ENCODE measurements around the gene C1QTNF7. TPM values are rescaled to one million over a fixed set of nuclear protein-coding genes. Genes with fewer than 3 reads are reported as not detected.

The C1QTNF7 gene
- total RNA-seq (2014; rRNA removed) (not detected in 2 replicates), Bru-seq, nascent RNA (percentile 1 among the genes with signal in this experiment), BruChase-seq, experiment 1, labeled RNA remaining after a 6-hour chase (percentile 1 among the genes with signal in this experiment), BruChase-seq, experiment 2, labeled RNA remaining after a 2-hour chase (percentile 1 among the genes with signal in this experiment)
- long read RNA-seq = 0 reads

GRCh38 chr4:15427701-15428100 is at the start of gene C1QTNF7:
Gene C1QTNF7 (plus strand): TSS chr4:15428033. CDS start chr4:15435744, 7,711 bp downstream.
- no peaks in the 10 kb centered on the region for H4K20me1 ChIP-seq (ENCODE audit: low read length)
- 0 out of 2 replicates have a peak, but pooled peaks cover 4% of the 10 kb centered on the region for H3K27me3 ChIP-seq (ENCODE audit: low read length)
- H3K4me1 ChIP-seq (ENCODE audit: insufficient read depth, low read length) = no peaks in the 10 kb centered on the region
- H3K4me3 ChIP-seq (ENCODE audit: low read length) = no peak within 1 kb of the TSS
- POLR2A ChIA-PET (ENCODE audit: unreplicated experiment) = no interaction called here
- no peak within 1 kb of the TSS for H3K9ac ChIP-seq (ENCODE audit: low read length)
- no TSS peak for BruUV-seq (replicated peaks)
- H3K36me3 ChIP-seq (ENCODE audit: low read depth, low read length) = no peaks in the 10 kb centered on the region
- no peaks in the 10 kb centered on the region for H3K9me2 ChIP-seq (replicated peaks; ENCODE audit: low read length)
- no peak within 1 kb of the TSS for H3K4me2 ChIP-seq (ENCODE audit: low read length)
- H3K9me3 ChIP-seq (ENCODE audit: low read length) = no peaks in the 10 kb centered on the region
- CTCF ChIA-PET = no interaction called here
- intact Hi-C loops (cut with micrococcal nuclease) = no loop called here
- no peak for ATAC-seq
- H3K27ac ChIP-seq (ENCODE audit: low read length) = no peak within 1 kb of the TSS
- no peak within 1 kb of the TSS for H2AFZ ChIP-seq (ENCODE audit: low read length)
- no peak for DNase-seq
- TF ChIP-seq EZH2 (IDR thresholded peaks at IDR 0.05; ENCODE audit: low read length, unreplicated experiment) = no peak
- TF ChIP-seq EZH2phosphoT487 (IDR thresholded peaks at IDR 0.05; ENCODE audit: borderline replicate concordance, low read length) = no peak
- TF ChIP-seq CTCF (conservative IDR thresholded peaks at IDR 0.05; ENCODE audit: low read depth, low read length) = no peak
- H3K79me2 ChIP-seq (ENCODE audit: low read length) = no peaks in the 10 kb centered on the region
- no peaks in the 10 kb centered on the region for H3F3A ChIP-seq (ENCODE audit: low read length, unreplicated experiment)

- no peak for TF ChIP-seq EZH2phosphoT487 (IDR thresholded peaks at IDR 0.05; ENCODE audit: borderline replicate concordance, low read length)
- no peak for TF ChIP-seq EZH2 (IDR thresholded peaks at IDR 0.05; ENCODE audit: low read length, unreplicated experiment)
- no peak for TF ChIP-seq CTCF (conservative IDR thresholded peaks at IDR 0.05; ENCODE audit: low read depth, low read length)
- H3K9ac ChIP-seq (ENCODE audit: low read length) = no peak overlapping the region
- ATAC-seq (no peak), DNase-seq (no peak)
- no peak overlapping the region for H2AFZ ChIP-seq (ENCODE audit: low read length)
- BruUV-seq (replicated peaks) = no TSS peak
- peaks cover 11% of the 10 kb centered on the region for H3K4me1 ChIP-seq (ENCODE audit: insufficient read depth, low read length)
- no peaks in the 10 kb centered on the region for H3K9me3 ChIP-seq (ENCODE audit: low read length)
- intact Hi-C loops (cut with micrococcal nuclease) = no loop called here
- ChIA-PET CTCF (no interaction called here), POLR2A (ENCODE audit: unreplicated experiment) (no interaction called here)
- no peaks in the 10 kb centered on the region; the same call in 1 of the 2 replicates for H3K27me3 ChIP-seq (ENCODE audit: low read length)
- H3K36me3 ChIP-seq (ENCODE audit: low read depth, low read length) = no peaks in the 10 kb centered on the region
- H3K79me2 ChIP-seq (ENCODE audit: low read length) = no peaks in the 10 kb centered on the region
- no peaks in the 10 kb centered on the region for H4K20me1 ChIP-seq (ENCODE audit: low read length)
- no peak overlapping the region for H3K27ac ChIP-seq (ENCODE audit: low read length)
- H3K4me2 ChIP-seq (ENCODE audit: low read length) = no peak overlapping the region
- H3K4me3 ChIP-seq (ENCODE audit: low read length) = no peak overlapping the region
- H3K9me2 ChIP-seq (replicated peaks; ENCODE audit: low read length) = no peaks in the 10 kb centered on the region
- no peaks in the 10 kb centered on the region for H3F3A ChIP-seq (ENCODE audit: low read length, unreplicated experiment)
These were observed 49.8 kb upstream of the C1QTNF7 start for GRCh38 chr4:15378062-15378461.

- Histone ChIP-seq H3F3A (ENCODE audit: low read length, unreplicated experiment) (no peaks in the 10 kb centered on the region), H3K27me3 (ENCODE audit: low read length) (no peaks in the 10 kb centered on the region; the same call in 1 of the 2 replicates), H3K27ac (ENCODE audit: low read length) (no peak overlapping the region), H4K20me1 (ENCODE audit: low read length) (no peaks in the 10 kb centered on the region), H3K9me3 (ENCODE audit: low read length) (no peaks in the 10 kb centered on the region), H3K79me2 (ENCODE audit: low read length) (no peaks in the 10 kb centered on the region), H3K36me3 (ENCODE audit: low read depth, low read length) (no peaks in the 10 kb centered on the region), H3K4me1 (ENCODE audit: insufficient read depth, low read length) (peaks cover 11% of the 10 kb centered on the region), H3K4me3 (ENCODE audit: low read length) (no peak overlapping the region), H3K4me2 (ENCODE audit: low read length) (no peak overlapping the region), H3K9ac (ENCODE audit: low read length) (no peak overlapping the region), H2AFZ (ENCODE audit: low read length) (no peak overlapping the region), H3K9me2 (replicated peaks; ENCODE audit: low read length) (no peaks in the 10 kb centered on the region)
- ChIA-PET POLR2A (ENCODE audit: unreplicated experiment) (no interaction called here), CTCF (no interaction called here)
- intact Hi-C loops (cut with micrococcal nuclease) = no loop called here
- BruUV-seq (replicated peaks) = no TSS peak
- no peak for ATAC-seq
- no peak for TF ChIP-seq EZH2phosphoT487 (IDR thresholded peaks at IDR 0.05; ENCODE audit: borderline replicate concordance, low read length)
- TF ChIP-seq EZH2 (IDR thresholded peaks at IDR 0.05; ENCODE audit: low read length, unreplicated experiment) = no peak
- no peak for TF ChIP-seq CTCF (conservative IDR thresholded peaks at IDR 0.05; ENCODE audit: low read depth, low read length)
- no peak for DNase-seq
These were observed 49.3 kb upstream of the C1QTNF7 start for GRCh38 chr4:15378493-15378892.

Data from PC-3 (cell line).